GM19324 (cell line): Measurements from ENCODE around the gene ACSBG1.
"Not testable (repeated sequence)": the region's sequence is repeated elsewhere in the genome, so short reads cannot be mapped to it uniquely, and the experiment has no call there.

Source experiments
- ATAC-seq: cut with Tn5 transposase; IDR thresholded peaks from one replicate; pipeline ENCODE4 v1.9.1; 2021; ENCODE audit warnings: mild to moderate bottlenecking, moderate library complexity; ENCODE audit not compliant: unreplicated experiment, low FRiP score

Gene ACSBG1

DNA sequence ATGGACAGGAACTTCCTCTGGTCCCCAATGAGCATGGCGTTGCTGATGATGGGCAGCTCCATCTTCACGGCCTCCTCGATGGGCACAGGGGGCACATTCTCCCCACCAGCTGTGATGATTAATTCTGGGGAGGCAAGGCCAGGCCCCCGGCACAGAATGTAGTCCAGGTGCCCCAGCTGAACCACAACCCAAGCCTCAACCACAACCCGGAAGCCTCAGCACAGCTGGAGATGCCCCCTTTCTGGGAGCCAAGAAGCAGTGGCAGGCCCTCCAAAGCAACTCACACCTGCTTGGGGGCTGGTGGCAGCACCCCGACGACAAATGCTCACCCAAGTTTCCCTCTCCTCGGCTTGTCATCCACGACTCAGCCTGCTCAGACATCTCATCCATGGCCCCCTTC lies 60.0 kb downstream of the ACSBG1 start:
- no peak for ATAC-seq

GRCh38 chr15:78171864-78172472 lies 62.4 kb downstream of the ACSBG1 start:
- no peak for ATAC-seq

- ATAC-seq = peak; percentile 47
Measured at GRCh38 chr15:78170848-78171773, 63.3 kb downstream of the ACSBG1 start.

- no peak for ATAC-seq
Measured at GRCh38 chr15:78168608-78169007, 65.8 kb downstream of the ACSBG1 start.

DNA sequence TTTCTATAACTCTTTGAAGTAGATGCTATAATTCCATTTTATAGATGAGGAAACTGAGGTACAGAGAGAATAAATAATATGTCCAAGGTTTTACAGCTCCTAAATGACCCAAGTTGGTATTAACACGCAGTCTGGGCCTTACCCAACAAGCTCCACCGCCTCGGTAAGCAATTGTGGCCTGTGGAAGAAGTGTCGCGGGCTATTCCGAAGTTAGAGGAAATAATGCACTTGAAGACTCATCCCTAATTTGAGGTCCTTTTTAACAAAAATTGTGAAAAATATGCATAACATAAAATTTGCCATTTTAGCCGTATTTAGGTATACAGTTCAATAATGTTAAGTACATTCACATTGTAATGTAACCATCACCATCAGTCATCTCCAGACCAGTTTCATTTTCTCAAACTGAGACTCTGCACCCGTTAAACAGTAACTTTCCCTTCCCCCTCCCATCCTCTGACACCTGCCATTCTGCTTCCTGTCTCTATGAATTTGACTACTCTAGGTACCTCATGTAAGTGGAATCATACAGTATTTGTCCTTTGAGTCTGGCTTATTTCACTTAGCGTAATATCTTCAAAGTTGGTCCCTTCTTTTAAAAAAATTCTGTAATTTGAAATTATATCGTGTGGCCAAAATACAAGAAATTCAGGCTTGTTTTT lies 67.0 kb downstream of the ACSBG1 start:
- peak; percentile 77 for ATAC-seq

- no peak for ATAC-seq
Measured at GRCh38 chr15:78164010-78164409, 70.4 kb downstream of the ACSBG1 start.

- ATAC-seq = no peak
Measured at GRCh38 chr15:78162038-78162437, 72.3 kb downstream of the ACSBG1 start.

- no peak for ATAC-seq
Measured at GRCh38 chr15:78159395-78159794, 75.0 kb downstream of the ACSBG1 start.

GRCh38 chr15:78157203-78157602 lies 77.2 kb downstream of the ACSBG1 start:
- ATAC-seq = no peak

DNA sequence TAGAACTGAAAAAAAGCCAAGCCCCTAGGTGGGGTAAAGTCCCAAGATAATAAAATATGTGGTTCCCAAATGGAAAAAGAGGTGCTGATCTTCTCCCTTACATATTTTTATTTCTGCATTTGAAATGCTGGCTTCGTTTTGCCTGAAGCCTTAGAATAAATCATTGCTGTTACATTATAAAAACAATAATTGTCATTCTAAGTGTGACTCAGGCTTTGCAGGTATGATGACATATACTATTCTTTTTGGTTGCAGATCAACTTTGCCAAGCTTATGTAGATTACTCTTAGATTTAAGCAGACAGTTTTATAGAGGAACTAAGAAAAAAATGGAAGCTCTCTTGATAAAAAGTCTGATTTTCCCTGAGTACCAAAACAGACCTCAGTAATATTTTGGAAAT lies 77.7 kb downstream of the ACSBG1 start:
- no peak for ATAC-seq

GRCh38 chr15:78155355-78155939 lies 78.9 kb downstream of the ACSBG1 start:
- ATAC-seq = no peak

- ATAC-seq = no peak
Measured at GRCh38 chr15:78154955-78155354, 79.4 kb downstream of the ACSBG1 start.

DNA sequence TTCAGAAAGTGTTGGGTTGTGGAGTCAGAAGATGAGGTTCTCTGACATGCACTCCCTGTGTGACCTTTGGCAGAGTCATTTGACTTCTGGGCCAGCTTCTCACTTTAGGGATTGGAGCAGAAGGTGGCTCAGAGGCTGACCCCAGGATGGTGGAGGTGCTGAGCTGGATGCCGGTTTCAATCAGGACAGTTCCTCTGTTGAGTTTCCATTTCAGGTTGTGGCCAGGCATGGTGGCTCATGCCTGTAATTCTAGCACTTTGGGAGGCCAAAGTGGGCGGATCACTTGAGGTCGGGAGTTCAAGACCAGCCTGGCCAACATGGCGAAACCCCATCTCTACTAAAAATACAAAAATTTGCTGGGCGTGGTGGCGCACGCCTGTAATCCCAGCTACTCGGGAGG lies 83.3 kb downstream of the ACSBG1 start:
- not testable (repeated sequence) for ATAC-seq

- ATAC-seq = no peak
Measured at GRCh38 chr15:78149805-78150751, 84.3 kb downstream of the ACSBG1 start.

DNA sequence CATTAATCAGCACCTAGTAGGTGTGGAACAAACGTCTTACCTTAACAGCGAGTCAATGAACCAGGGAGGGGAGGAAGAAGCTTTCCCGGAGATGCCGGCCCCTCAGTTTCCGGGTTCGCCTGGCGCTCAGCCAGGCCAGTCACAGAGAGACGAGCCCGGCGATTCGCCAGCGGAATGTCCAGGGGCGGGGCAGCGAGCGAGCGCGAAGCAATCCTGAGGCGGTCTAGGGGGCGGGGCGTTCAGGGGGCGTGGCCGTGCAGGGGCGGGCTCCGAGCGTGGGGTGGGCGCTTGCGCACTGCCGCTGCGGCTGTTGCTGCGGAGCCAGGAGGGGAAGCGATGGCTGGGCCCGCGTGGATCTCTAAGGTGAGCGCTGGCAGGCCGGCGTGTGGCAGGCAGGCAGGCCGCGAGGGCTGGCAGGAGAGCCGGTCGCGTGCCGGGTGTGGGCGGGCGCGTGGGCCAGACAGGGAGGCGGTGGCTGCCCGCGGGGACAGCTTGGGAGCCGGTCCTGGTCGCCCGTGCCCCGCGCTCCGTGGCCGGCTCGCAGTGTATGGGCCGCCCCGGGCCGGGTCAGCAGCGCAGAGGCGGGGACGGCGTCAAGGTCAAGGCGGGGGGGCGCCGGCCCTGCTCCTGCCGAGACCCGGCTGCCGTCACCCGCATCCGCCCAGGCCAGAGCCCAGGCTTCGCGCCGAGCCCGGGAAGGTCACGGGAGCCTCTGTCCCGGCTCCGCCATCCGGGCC lies 85.1 kb downstream of the ACSBG1 start, which contains the start of gene IDH3A:
Gene IDH3A, plus strand, starts transcription at position 295 of the 737 bp plus-strand sequence. Its CDS starts 42 bp downstream, at position 337.
- ATAC-seq = peak; percentile 82

DNA sequence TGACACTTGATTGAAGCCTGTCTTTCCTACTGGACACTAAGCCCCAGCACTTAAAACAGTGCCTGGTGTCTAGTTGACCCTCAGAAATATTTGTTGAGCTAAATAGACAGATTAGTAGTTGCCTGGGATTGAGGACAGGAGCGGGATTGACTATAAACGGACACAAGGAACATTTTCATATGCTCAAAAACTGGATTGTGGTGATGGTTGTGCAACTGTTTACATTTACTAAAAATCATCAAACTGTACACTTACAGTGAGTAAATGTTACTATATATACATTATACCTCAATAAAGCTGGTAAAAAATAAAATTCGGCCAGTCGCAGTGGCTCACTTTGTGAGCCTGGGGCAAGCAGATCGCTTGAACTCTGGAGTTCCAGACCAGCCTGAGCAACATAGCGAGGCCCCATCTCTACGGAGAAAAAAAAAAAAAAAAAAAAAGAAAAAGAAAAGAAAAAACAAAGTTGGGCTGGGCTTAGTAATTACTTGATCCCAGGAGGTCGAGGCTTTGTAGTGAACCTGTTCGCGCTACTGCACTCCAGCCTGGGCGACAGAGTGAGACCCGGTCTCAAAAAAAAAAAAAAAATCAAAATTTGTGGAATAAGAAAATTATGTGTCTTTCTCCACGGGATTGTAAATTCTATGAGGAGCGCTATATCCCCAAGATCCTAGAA lies 85.8 kb downstream of the ACSBG1 start:
- ATAC-seq = no peak

GRCh38 chr15:78147566-78147965 lies 86.8 kb downstream of the ACSBG1 start:
- no peak for ATAC-seq

GRCh38 chr15:78146425-78147154 lies 87.8 kb downstream of the ACSBG1 start:
- no peak for ATAC-seq
